ENCODE results near the gene WDR45B.

The WDR45B gene

DNA sequence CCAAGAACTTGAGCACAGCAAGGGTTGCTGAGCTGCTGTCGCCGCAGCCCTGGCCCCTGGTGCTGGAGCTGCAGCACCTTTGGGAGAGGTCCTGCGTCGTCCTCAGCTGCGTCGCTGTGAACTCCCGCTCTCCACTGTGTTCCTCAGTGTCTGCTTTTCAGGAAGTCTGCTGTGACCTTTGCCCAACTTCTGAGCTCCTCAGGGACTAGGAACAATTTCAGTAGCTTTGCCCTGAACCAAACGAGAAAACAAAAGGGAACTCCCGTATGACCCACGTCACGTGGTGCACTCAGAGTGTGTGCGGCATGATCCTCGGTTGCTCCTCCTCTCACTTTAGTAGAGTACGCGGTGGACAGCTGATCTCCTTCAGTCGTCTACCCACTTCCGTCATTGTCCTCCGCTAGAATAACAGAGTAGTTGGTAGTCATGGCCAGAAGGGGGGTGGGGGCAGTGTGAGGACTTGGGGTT is 44.2 kb downstream of the WDR45B start:
- no peak for TF ChIP-seq ZFX (IDR thresholded peaks at IDR 0.05; ENCODE audit: borderline replicate concordance)
- TF ChIP-seq CTCF (IDR thresholded peaks at IDR 0.05): no peak
- no peak overlapping the region for H3K27ac ChIP-seq

DNA sequence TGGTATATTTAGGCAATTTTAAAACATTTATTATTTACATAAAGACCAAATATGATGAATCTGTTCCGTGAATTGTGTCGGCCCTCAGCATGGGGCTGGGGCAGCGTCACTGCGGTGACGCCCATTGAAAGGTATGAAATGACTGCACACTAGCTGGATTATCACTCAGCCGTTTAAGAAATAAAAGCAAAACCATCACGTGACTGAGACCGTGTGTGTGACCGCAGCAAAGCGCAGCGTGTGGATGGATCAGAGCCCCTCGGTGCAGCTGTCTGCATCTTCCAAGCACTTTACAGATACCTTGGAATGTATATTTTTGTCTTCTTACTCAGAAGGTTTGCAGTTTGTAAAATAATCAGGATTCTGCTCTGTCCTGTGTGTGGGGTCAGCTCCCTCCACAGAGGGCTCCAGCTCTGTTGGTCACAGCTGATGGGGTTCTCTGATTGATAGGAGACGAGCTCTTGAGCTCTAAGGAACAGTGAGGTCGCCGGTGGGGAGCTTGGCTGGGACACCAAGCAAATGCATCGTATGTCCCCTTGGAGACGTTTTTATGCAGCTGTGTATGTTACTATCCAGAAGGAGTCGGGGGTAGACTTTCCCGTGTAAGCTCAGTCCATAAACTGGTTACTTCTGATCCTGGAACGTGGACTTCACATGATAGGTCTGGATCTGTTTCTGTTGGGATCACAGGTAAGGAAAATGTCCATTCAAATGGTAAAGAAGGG is 45.1 kb downstream of the WDR45B start:
- TF ChIP-seq CTCF (IDR thresholded peaks at IDR 0.05) (no peak), ZFX (IDR thresholded peaks at IDR 0.05; ENCODE audit: borderline replicate concordance) (no peak)
- H3K27ac ChIP-seq: no peak overlapping the region

GRCh38 chr17:82602487-82602886 is 45.8 kb downstream of the WDR45B start:
- H3K27ac ChIP-seq: no peak overlapping the region
- TF ChIP-seq CTCF (IDR thresholded peaks at IDR 0.05) (no peak), ZFX (IDR thresholded peaks at IDR 0.05; ENCODE audit: borderline replicate concordance) (no peak)

DNA sequence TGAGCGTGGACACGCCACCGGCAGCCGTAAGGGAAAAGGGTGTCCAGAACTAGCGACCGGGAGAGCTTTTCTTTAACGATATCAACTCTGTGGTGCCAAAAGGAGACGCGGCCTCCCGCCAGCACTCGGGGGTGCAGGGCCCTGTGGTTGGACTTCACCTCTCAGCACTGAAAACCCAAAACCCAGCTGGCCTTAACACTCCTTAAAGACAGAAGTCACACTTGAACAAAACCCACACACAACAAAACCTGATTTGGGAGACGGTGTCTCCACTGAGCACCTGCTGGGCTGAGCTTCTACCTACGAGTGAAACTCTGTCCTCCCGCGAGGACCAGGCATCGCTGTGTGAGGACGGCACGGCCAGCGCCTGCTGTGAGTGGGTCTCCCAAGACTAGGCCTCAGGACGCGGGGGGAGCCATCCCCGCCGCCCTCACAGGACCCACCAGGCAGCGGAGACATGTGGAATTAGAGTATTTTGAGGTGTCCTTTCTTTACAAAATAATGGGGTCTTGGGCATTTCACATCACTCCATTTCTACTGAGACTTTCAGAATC is 46.7 kb downstream of the WDR45B start:
- H3K27ac ChIP-seq: no peak overlapping the region
- no peak for TF ChIP-seq CTCF (IDR thresholded peaks at IDR 0.05)
- no peak for TF ChIP-seq ZFX (IDR thresholded peaks at IDR 0.05; ENCODE audit: borderline replicate concordance)

DNA sequence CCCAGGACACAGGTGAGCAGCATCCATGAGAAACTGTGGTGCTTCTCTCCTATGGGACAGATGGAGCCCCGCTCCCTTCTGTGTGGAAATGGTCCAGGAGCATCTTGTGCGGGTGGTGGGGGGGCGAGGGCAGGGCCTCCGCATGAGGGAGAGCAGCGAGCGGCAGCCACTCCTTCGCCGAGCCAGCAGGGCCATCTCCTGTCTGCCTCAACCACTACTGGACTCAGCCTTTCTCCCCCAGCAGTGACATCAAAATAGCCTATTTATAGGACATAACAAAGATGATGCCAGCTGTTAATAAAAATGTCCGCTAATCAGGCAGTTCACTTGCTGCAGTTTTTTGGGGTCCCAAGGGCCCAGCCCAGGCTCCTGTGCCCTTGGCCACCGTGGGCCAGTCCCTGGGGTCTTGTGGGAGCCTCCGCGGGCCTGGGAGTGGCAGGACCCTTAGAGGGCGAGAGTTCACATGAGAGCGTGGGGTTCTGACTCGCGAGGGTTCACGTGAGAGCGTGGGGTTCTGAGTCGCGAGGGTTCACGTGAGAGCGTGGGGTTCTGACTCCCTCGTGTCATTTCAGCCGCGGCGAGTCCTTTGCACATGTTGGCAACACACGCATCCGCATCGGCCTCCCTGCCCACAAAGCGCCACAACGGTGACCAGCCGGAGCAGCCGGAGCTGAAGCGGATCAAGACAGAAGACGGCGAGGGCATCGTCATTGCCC is 47.4 kb downstream of the WDR45B start:
- no peak for TF ChIP-seq CTCF (IDR thresholded peaks at IDR 0.05)
- TF ChIP-seq ZFX (IDR thresholded peaks at IDR 0.05; ENCODE audit: borderline replicate concordance): no peak
- H3K27ac ChIP-seq: no peak overlapping the region

DNA sequence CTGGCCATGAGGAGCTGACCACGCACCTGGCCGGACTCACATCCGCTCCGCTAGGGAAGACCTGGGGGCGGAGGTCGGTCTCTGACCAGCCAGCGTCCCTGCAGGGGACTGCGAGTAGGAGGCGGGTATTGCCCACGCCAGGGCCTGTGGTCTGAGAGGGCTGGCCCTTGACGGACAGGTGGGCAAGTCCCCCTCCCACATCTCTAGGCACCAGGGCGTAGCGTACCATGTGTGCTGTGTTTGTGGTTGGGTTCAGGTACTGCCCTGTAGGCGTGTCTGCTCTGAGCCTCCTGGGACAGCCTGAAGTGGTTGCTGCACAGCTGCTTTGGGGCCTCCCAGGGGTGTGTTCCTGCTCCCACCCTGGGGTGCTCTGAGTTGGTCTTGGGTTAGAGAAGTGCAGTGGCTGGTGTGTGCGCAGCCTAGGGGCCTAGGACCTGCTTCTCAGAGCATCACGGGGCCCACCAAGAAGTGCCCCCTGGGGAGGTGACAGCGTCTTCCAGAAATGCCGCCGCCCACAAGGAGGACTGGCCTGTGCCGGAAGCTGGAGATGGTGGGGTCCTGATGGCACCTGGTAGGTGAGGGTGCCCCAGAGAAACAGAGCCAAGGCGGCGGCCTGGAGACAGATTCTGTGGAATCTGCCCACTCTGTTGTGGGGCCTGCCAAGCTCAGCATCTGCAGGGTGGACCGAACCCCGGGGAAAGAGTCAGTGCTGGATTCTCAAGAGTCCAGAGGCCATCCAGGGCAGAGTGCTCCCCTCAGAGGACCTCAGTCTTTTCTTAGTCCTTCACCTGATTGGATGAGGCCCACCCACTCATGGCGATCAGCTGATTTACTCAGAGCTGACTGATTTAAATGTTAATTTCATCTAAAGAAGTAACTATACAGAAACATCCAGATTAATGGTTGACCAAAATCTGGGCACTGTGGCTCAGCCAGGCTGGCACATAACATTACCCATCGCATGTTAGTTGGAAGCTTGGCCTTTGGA is 48.3 kb downstream of the WDR45B start:
- TF ChIP-seq ZFX (IDR thresholded peaks at IDR 0.05; ENCODE audit: borderline replicate concordance): no peak
- no peak for TF ChIP-seq CTCF (IDR thresholded peaks at IDR 0.05)
- no peak overlapping the region for H3K27ac ChIP-seq
